Activated CD4-positive, alpha-beta T cell treated with anti-CD3 and anti-CD28 coated beads for 36 hours (primary cell): ENCODE measurements around the gene GNPDA1. TPM values are rescaled to one million over a fixed set of nuclear protein-coding genes. Genes with fewer than 3 reads are reported as not detected.

Source experiments
- ATAC-seq: fragments of 200-7000 bp; cut with Tn5 transposase; one replicate; pipeline ENCODE4 v1.10.0; 2021; ENCODE audit warnings: mild to moderate bottlenecking, moderate library complexity
- CTCF ChIA-PET: fragments of 350-600 bp; sonication (Branson Sonifier 250); formaldehyde crosslinking; loops from one replicate; lab custom pipeline; 2021; ENCODE audit warnings: antibody characterized with exemption; lab: Charles Lee
- POLR2A ChIA-PET: fragments of 350-600 bp; sonication (Branson Sonifier 250); formaldehyde crosslinking; loops from one replicate; lab custom pipeline; 2021; ENCODE audit warnings: antibody characterized with exemption, inconsistent platforms; lab: Charles Lee
- DNase-seq: peaks from one replicate; pipeline ENCODE4 v3.0.0-alpha.2; 2020
- H3K27ac Mint-ChIP-seq: one replicate; pipeline ENCODE4 v1.8.0; 2021; ENCODE audit warnings: mixed read lengths
- H3K27me3 Mint-ChIP-seq: one replicate; pipeline ENCODE4 v1.8.0; 2021; ENCODE audit warnings: mixed read lengths
- H3K36me3 Mint-ChIP-seq: one replicate; pipeline ENCODE4 v1.8.0; 2021; ENCODE audit warnings: low read depth, mixed read lengths
- H3K4me1 Mint-ChIP-seq: one replicate; pipeline ENCODE4 v1.8.0; 2021; ENCODE audit warnings: mixed read lengths
- H3K4me3 Mint-ChIP-seq: one replicate; pipeline ENCODE4 v1.8.0; 2021; ENCODE audit warnings: mild to moderate bottlenecking, moderate library complexity, mixed read lengths
- H3K9me3 Mint-ChIP-seq: one replicate; pipeline ENCODE4 v1.8.0; 2021; ENCODE audit warnings: low read depth, mixed read lengths
- intact Hi-C, 2 experiments: fragments of 100-400 bp; cut with DNase I in 1 of 2; cut with micrococcal nuclease in 1 of 2; formaldehyde crosslinking; loops; one replicate each; pipeline versions ENCODE4 v1.14.2 to v1.15.1; 2022 to 2024; cut with DNase I, micrococcal nuclease
- total RNA-seq, 2 experiments: library from RNA; stranded (reverse); gene quantifications; one replicate each; pipeline ENCODE4 v1.2.3, GENCODE V29; 2021

Gene GNPDA1
- total RNA-seq, 2 experiments from 2014 or later = 75.4 to 77.4 TPM

GRCh38 chr5:141958113-141958512 is 54.7 kb downstream of the GNPDA1 start, which contains the start of gene PCDH12:
Gene PCDH12 (minus strand): TSS chr5:141958202. CDS start chr5:141957851, 351 bp downstream.
- peaks cover 38% of the 10 kb centered on the region for H3K4me1 Mint-ChIP-seq
- peak within 1 kb of the TSS; percentile 58 for H3K27ac Mint-ChIP-seq
- H3K4me3 Mint-ChIP-seq = peak within 1 kb of the TSS; percentile 50
- no peaks in the 10 kb centered on the region for H3K27me3 Mint-ChIP-seq
- CTCF ChIA-PET = interaction anchor here (0.5 to 6.1 kb wide), 12 partner anchors 11 to 307 kb away, joined by 3 to 152 read pairs (median 5); partner anchors contain the start of genes DELE1, FCHSD1, PCDH1 and RNF14
- H3K36me3 Mint-ChIP-seq = no peaks in the 10 kb centered on the region
- DNase-seq = peak; percentile 49
- POLR2A ChIA-PET = interaction anchor here (1.7 kb wide), 1 partner anchor 266 kb away, joined by 4 read pairs; no protein-coding TSS in a partner anchor
- intact Hi-C loops = no loop called here
- no peaks in the 10 kb centered on the region for H3K9me3 Mint-ChIP-seq
- peak; percentile 23 for ATAC-seq

- ChIA-PET POLR2A (interaction anchor here (1.7 kb wide), 1 partner anchor 265 kb away, joined by 4 read pairs; no protein-coding TSS in a partner anchor), CTCF (interaction anchor here (0.5 to 6.1 kb wide), 11 partner anchors 12 to 307 kb away, joined by 3 to 152 read pairs (median 4); partner anchors contain the start of genes DELE1, FCHSD1, PCDH1 and RNF14)
- Mint-ChIP-seq H3K4me3 (peak overlapping the region; percentile 50), H3K9me3 (no peaks in the 10 kb centered on the region), H3K4me1 (peaks cover 38% of the 10 kb centered on the region), H3K36me3 (no peaks in the 10 kb centered on the region), H3K27ac (peak overlapping the region; percentile 58), H3K27me3 (no peaks in the 10 kb centered on the region)
- ATAC-seq (no peak), DNase-seq (no peak)
- intact Hi-C loops = no loop called here
Observed at GRCh38 chr5:141957367-141957996, 55.3 kb downstream of the GNPDA1 start.

- ATAC-seq = no peak
- peaks cover 25% of the 10 kb centered on the region for H3K4me1 Mint-ChIP-seq
- H3K4me3 Mint-ChIP-seq = no peak overlapping the region
- ChIA-PET CTCF (interaction anchor here (0.6 to 3.4 kb wide), 6 partner anchors 10 to 290 kb away, joined by 3 to 12 read pairs (median 4); partner anchors contain the start of gene RNF14), POLR2A (no interaction called here)
- DNase-seq = no peak
- H3K36me3 Mint-ChIP-seq = no peaks in the 10 kb centered on the region
- H3K27ac Mint-ChIP-seq = no peak overlapping the region
- no peaks in the 10 kb centered on the region for H3K9me3 Mint-ChIP-seq
- H3K27me3 Mint-ChIP-seq = no peaks in the 10 kb centered on the region
- intact Hi-C loops = no loop called here
Observed at GRCh38 chr5:141954194-141954593, 58.6 kb downstream of the GNPDA1 start.

DNA sequence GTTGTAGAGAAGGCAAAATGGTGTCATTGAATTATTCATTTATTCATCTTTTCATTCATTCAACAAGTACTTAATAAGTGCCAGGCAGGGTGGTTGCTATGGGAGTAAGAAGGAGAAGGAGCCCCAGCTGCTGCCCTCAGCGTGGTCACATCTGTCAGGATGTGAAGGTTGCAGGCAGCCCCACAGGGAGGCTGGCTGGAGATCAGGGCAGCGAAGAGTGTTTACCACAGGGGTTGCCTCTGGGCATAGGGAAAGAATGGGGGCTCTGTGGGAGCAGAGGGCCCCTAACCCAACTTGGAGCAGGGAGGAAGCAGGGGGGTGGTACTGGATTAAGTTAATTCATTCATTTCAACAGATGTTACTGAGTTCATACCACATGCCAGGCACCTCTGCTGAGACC is 60.8 kb downstream of the GNPDA1 start:
- ChIA-PET CTCF (interaction anchor here (1.7 to 3.1 kb wide), 3 partner anchors 9 to 260 kb away, joined by 3 to 22 read pairs (median 4); no protein-coding TSS in a partner anchor), POLR2A (no interaction called here)
- no peak for ATAC-seq

DNA sequence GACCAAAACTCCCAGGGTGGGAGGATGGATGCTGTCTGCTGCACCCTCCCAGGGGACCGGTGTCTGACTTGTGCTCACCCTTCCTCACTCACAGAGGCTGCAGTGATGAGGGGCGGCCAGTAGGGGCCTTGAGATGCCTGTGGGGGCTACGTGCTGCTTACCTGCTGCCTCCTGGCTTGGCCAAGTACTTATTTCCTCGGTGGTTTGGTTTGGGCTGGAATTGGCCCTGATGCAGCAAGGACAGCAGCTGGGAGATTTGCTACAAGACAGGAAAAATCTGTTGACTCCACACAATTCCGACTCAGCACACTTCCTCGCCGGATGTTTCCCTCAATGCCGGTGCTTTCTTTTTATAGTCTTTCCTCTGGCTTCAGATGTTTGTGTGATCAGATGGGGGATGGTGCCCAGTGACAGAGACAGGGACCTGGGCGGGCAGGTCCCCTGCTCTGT is 61.5 kb downstream of the GNPDA1 start:
- ChIA-PET CTCF (interaction anchor here (1.2 to 3.1 kb wide), 4 partner anchors 9 to 259 kb away, joined by 3 to 22 read pairs (median 4); no protein-coding TSS in a partner anchor), POLR2A (no interaction called here)
- H3K27me3 Mint-ChIP-seq = no peaks in the 10 kb centered on the region
- DNase-seq (peak; percentile 57), ATAC-seq (peak; percentile 84)
- peaks cover 7% of the 10 kb centered on the region for H3K4me1 Mint-ChIP-seq
- H3K9me3 Mint-ChIP-seq = no peaks in the 10 kb centered on the region
- intact Hi-C loops = no loop called here
- no peak overlapping the region for H3K27ac Mint-ChIP-seq
- H3K4me3 Mint-ChIP-seq = no peak overlapping the region
- no peaks in the 10 kb centered on the region for H3K36me3 Mint-ChIP-seq

More for the DNA sequence above, 60.8 kb downstream of the GNPDA1 start:
- H3K36me3 Mint-ChIP-seq = no peaks in the 10 kb centered on the region
- H3K9me3 Mint-ChIP-seq = no peaks in the 10 kb centered on the region
- H3K27ac Mint-ChIP-seq = no peak overlapping the region
- H3K4me1 Mint-ChIP-seq = peaks cover 7% of the 10 kb centered on the region
- DNase-seq = no peak
- intact Hi-C loops = no loop called here
- no peak overlapping the region for H3K4me3 Mint-ChIP-seq
- H3K27me3 Mint-ChIP-seq = no peaks in the 10 kb centered on the region

Other genes with a start within 250 kb of the GNPDA1 start
- not detected for gene PCDH1, start 134.6 kb downstream of the GNPDA1 start, total RNA-seq
- gene DELE1, start 89.2 kb downstream of the GNPDA1 start, total RNA-seq = 10 to 100 TPM; 48.7 to 56.1 TPM
- gene PCDH12, start 54.8 kb downstream of the GNPDA1 start, total RNA-seq = under 1 TPM; 0.70 to 0.80 TPM
- 10 to 100 TPM; 35.7 to 38.0 TPM for gene RNF14, start 43.9 kb downstream of the GNPDA1 start, total RNA-seq
- gene NDFIP1, start 95.8 kb upstream of the GNPDA1 start, total RNA-seq = 10 to 100 TPM; 54.9 to 86.7 TPM